Measurements from ENCODE around the gene PUSL1.

Gene PUSL1

DNA sequence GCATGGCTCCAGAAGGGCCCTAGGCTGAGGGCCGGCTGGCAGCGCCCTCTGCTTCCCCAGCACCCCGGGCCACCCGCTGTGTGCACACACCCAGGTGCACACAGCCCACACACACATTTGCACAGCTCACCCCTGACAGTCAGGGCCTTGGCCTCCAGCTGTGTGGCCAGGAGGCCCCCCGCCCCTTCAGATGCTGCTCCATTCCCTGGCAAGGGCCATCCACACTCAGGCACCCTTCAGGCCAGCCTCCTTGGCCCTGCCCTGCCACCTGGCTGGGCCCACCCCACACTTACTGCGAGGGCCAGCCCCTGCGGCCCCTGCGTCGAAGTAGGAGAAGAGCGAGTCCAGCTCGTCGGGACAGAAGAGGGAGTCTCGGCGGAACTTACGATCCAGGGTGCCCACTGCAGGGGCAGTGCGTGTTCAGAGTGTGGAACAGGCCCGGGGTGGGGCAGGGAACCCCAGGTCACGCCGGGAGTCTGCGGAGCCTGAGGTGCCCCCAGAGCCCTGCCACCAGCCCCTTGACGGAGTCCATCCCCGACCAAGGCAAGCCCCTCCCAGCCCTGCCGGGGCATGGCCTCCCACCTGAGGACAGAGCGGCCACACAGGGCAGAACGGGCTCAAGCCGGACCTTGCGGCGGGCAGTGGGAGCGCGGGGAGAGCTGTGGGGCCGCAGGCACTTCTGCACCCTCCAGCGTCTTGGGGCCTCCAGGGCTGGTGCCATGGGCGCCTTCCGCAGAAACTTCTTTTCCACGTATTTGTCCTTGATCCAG is 13.1 kb upstream of the PUSL1 start:
- no peak for DNase-seq

GRCh38 chr1:1296070-1297061 is 12.0 kb upstream of the PUSL1 start:
- DNase-seq = no peak

DNA sequence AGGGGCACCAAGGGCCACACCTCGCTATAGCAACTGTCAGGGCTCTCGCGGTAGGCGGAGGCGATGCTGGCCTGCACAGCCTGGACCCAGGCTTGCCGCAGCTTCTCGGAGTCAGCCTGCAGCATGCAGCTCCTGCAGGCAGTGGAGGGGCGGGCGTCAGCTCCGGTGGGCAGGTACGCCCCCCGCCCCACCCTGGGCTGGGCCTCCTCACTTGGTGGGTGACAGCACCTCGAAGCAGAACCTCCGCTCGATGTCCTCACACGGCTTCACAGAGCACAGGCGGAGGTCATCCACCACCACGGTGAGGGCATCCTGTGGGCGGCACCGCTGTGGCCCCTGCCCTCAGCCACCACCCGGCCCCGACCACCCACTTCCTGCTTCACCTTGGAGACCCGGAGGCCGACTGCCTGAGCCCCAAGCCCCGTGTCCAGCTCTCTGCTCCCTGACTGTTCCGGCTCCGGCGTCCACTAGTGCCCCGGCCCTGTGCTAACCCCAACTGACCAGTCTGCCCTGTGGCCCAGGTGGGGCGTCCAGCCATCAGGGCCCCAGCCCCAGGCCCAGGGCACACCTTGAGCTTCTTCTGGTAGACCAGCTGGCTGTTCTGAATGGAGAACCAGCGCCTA is 10.5 kb upstream of the PUSL1 start:
- no peak for DNase-seq

DNA sequence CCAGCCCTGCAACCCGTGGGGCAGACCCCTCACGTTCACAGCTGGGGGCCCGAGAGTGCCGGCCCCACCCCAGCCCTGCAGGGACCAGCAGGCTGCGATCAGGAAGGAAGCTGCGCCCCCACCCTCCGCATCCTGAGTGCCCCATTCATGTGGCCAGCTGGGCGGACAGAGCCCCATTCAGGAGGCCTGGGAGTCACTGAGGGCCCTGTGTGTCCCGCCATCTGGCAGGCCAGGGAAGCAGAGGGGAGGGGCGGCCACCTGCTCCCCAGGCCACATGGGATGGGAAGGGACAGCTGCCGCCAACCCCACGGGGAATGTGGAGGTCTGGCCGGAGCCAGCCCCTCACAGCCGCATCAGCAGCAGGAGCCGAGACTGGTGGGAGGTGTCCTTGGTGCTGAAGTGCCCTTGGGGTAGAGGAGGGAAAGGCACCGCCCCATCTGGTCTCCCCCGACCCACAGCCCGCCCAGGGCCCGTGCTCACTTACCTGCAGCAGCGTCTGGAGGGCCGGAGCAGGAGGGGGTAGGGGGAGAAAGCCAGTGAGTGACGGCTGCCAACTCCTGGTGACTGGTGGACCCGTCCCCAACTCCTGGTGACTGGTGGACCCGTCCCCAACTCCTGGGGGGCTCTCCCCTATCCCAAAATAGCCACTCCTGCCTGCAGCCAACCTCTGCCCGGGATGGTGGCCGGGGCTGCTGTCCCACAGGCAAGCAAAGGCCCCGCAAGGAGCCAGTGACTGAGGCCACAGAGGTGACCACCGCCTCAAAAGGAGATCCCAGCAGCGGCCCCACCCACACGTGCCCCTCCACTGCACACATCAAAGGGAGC is 9.3 kb upstream of the PUSL1 start:
- no peak for DNase-seq

- no peak for DNase-seq
Observed at GRCh38 chr1:1299686-1300351, 8.6 kb upstream of the PUSL1 start.

- no peak for DNase-seq
Observed at GRCh38 chr1:1300352-1300739, 8.1 kb upstream of the PUSL1 start.

DNA sequence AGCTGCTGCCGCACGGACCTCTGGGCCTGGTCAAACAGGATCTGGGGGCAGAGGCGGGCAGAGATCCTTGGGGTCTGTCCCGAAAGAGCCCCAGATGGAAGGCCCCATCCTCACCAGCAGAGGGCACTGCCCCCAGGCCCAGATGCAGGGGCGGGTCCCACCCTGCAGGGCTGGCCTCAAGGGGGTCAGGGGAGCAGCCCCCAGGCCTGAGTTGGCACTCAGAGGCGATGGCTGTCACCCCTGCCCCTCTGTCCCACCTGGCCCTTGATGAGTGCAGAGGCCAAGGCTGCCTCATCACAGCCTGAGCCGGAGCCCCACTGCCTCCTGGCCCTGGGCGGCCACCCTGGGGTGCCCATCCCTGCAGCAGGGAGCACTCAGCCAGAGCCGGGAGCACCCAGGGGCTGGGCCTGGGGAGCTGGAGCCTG is 6.4 kb upstream of the PUSL1 start:
- DNase-seq = no peak

DNA sequence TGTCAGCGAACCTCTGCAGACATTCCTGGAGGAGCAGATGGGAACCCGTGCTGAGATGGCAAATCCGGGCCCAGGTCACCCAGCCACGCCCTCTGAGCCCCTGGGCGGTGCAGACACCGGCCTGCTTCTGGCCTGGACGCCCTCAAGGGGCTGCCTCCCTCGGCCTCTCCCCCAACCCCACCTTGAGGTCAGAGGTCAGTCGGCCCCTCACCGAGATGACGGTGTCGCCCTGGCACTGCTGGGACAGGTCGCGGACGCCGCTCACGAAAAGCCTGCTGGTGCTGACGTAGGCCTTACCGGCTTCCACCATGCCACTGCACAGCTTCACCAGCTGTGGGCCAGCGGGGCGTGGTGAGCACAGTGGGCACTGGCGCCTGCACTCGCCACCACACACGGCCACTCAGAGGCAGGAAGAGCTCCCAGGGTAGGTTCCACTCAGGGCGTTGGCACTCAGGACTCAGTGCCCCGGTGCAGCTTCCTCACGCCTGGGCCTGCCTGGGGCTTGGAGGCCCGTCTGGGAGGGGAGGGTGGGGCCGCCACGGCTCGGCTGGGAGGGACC is 5.4 kb upstream of the PUSL1 start:
- no peak for DNase-seq

DNA sequence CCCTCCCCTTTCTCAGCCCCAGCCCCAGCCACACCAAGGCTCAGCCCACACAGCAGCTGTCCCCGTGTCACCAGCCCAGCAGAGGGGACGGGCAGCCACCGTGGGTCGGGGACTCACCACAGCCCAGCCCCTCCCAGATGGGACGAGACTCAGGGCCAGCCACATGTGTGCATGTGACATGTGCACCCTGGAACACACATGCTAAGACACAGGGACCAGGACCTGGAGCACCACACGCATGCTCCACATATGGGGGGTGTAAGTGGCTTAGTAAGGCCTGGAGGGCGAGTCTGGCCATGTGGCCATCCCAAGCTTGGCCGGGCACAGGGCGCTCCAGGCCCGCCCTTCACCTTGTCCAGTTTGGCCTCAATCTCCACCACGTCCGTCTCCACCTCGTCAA is 4.7 kb upstream of the PUSL1 start:
- DNase-seq = no peak

- DNase-seq = peak; percentile 92
Observed at GRCh38 chr1:1304331-1305299, 3.8 kb upstream of the PUSL1 start.

GRCh38 chr1:1305300-1306069 is 2.9 kb upstream of the PUSL1 start:
- DNase-seq = peak; percentile 86

- DNase-seq = peak; percentile 55
Observed at GRCh38 chr1:1306070-1306660, 2.2 kb upstream of the PUSL1 start.

- DNase-seq = no peak
Observed at GRCh38 chr1:1306661-1307260, 1.6 kb upstream of the PUSL1 start.

GRCh38 chr1:1307261-1307922 is 1.0 kb upstream of the PUSL1 start:
- DNase-seq = peak; percentile 50

DNA sequence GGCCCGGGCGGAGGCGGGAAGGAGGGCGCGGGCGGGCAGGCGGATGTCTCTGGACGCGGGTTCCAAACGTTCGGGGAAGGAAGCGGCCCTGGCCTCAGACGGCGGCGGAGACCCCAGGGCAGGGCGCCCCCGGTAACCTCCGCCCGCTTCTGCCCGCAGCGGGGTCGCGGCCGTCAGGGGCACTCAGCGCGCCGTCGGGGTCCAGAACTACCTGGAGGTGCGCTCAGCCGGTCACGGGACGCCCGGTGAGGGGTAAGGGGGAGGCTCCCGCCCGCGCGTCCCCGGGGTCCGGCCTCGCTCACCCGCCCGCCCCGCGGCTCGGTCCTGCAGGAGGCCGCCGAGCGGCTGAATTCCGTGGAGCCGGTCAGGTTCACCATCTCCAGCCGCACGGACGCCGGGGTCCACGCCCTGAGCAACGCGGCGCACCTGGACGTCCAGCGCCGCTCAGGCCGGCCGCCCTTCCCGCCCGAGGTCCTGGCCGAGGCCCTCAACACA is 406 bp downstream of the PUSL1 start:
- DNase-seq = peak; percentile 24

DNA sequence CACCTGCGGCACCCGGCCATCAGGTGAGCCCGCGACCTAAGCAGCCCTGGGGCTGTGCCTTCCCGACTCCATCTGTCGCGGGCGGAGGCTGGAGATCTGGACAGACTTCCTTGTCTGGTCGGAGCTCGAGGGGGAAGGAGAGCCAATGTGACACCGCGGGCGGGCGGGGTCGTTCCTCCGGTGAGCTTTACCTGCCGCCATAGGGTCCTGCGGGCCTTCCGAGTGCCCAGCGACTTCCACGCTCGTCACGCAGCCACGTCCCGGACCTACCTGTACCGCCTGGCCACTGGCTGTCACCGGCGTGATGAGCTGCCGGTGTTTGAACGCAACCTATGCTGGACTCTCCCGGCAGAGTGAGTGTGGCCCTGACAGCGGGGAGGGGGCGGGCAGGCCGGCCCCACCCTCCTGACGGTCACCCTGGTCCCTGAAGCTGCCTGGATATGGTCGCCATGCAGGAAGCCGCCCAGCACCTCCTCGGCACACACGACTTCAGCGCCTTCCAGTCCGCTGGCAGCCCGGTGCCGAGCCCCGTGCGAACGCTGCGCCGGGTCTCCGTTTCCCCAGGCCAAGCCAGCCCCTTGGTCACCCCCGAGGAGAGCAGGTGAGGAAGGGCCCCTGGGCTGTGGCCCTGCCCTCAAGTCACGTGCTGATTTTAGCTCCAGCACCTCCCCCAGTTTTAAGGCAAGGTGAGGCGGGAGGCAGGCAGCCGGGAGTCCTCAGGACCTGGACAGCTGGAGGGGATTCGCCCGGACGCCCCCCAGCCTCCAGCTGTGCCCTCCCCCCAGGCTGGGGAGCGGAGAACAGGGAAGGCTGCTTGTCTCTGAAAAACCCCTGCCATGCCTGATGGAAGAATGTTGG is 1.1 kb downstream of the PUSL1 start:
- DNase-seq = peak; percentile 25

GRCh38 chr1:1310109-1310385 is 1.6 kb downstream of the PUSL1 start:
- DNase-seq = no peak

All from EL (cell line).